Stimulated activated CD4-positive, alpha-beta T cell treated with anti-CD3 and anti-CD28 coated beads, TNF-alpha, amount 100 ng/mL, for 48 hours (primary cell): ENCODE measurements around the gene CCT6B.

Experiments used
- DNase-seq, 3 donors: peaks; one replicate each; pipeline ENCODE4 v3.0.0-alpha.2; 2020; ENCODE audit warnings: low read depth in 3 of 3

CCT6B gene

GRCh38 chr17:34886831-34887230 lies 74.4 kb downstream of the CCT6B start:
- DNase-seq, result no peak

DNA sequence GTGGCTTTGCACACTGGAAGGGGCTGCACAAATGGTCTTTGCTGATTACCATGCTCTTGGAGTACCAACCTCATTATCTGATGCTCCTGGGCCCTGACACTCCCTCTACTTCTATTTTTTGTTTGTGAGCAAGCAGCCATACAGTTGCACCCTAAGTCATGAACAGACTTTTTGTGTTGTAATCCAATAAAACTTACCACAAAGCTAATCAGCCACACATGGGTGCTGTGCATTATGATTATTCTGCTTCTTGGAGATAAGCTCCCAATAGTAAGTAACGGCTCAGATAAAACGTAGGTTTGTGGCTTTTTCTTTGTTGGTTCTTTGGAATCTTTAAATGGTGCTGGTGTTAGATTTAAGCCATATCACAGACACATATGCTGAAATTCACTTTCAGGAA lies 76.2 kb downstream of the CCT6B start:
- DNase-seq, result no peak

DNA sequence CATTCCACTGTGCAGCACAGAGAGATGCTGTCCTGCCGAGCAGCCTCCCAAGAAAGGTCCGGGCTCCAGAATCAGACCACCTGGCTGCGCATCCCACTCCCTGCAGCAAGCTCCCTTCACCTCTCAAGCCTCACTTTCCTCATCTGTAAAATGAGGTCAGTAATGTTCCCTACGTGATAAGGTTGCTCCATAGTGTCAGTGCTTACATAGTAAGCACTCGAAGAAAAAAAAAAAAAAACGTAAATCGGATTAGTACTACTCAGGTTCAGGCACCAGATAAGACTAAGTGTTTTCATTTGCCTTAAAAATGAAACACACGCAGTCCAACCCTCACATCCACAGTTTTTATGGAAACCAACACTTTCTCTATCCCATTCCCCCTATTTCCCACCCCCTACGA lies 76.7 kb downstream of the CCT6B start:
- no peak for DNase-seq

GRCh38 chr17:34883106-34884000 lies 77.9 kb downstream of the CCT6B start:
- no peak for DNase-seq

DNA sequence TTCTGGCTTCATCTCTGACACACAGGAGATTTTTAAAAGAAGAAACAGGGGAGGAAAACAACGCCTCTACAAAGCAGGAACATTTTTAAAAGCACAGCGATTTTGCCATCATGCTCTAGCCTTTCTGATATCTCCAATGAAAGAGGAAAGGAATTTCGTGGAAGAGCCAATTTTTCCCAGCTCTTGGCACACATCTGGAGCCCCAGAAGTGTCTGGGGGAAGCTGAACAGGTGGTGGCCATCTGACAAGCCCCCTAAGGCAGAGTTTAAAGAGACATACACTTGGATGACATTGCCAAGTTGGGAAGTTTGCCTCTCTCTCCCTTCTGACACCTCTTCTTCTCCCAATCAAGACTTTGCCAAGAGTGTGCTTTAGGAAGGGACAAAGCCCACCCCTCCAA lies 82.1 kb downstream of the CCT6B start:
- DNase-seq, result no peak
